HEK293 (cell line): Measurements from ENCODE around the gene ZNF473.

Experiments
- ZNF16 ChIP-seq: fragments of 450-650 bp; formaldehyde crosslinking; IDR thresholded peaks from 2 replicates; pipeline ENCODE4 v1.5.1; 2016; ENCODE audit warnings: low read depth, missing biosample characterization, missing genetic modification characterization
- ZNF274 ChIP-seq, 2 experiments: fragments of 200-500 bp in 1 of 2; fragments of 450-650 bp in 1 of 2; sonication (Bioruptor generic) in 1 of 2; formaldehyde crosslinking in 1 of 2; IDR thresholded peaks; 2 replicates each; pipeline versions ENCODE4 v1.5.1 to v1.6.1; 2014 to 2016; ENCODE audit warnings: borderline replicate concordance in 1 of 2, inconsistent platforms in 1 of 2, low read length in 1 of 2, missing biosample characterization in 1 of 2, missing genetic modification characterization in 1 of 2
- ZNF610 ChIP-seq: fragments of 450-650 bp; formaldehyde crosslinking; IDR thresholded peaks from 2 replicates; pipeline ENCODE4 v1.5.1; 2016; ENCODE audit warnings: missing biosample characterization, missing genetic modification characterization, borderline replicate concordance

GRCh38 chr19:50042363-50043024 lies 16.7 kb downstream of the ZNF473 start:
- TF ChIP-seq ZNF274 (IDR thresholded peaks at IDR 0.05; ENCODE audit: low read length) (no peak), ZNF274 (tag by site-specific recombination; IDR thresholded peaks at IDR 0.05; ENCODE audit: borderline replicate concordance) (no peak), ZNF16 (tag by site-specific recombination) (no peak), ZNF610 (tag by site-specific recombination) (no peak)
